Activated CD4-positive, alpha-beta T cell treated with anti-CD3 and anti-CD28 coated beads, Interleukin-2, amount 50 U/mL, for 16 hours (primary cell): ENCODE data around the gene C11orf87.

Experiments used
- DNase-seq: peaks from one replicate; pipeline ENCODE4 v3.0.0-alpha.2; 2020

Gene C11orf87

GRCh38 chr11:109454857-109455256, 32.9 kb downstream of the C11orf87 start:
- DNase-seq = no peak
